ENCODE results near the gene TAS2R5.
"Not testable (repeated sequence)": the region's sequence is repeated elsewhere in the genome, so short reads cannot be mapped to it uniquely, and the experiment has no call there.

The TAS2R5 gene

GRCh38 chr7:141789917-141790316, at the start of gene TAS2R5:
Gene TAS2R5, plus strand, starts transcription at chr7:141790217. Its CDS starts 145 bp downstream, at chr7:141790362.
- DNase-seq (ENCODE audit: low read depth, low spot score): no peak

- no peak for DNase-seq (ENCODE audit: low read depth, low spot score)
These were observed 47.8 kb upstream of the TAS2R5 start for GRCh38 chr7:141742229-141742628.

- no peak for DNase-seq (ENCODE audit: low read depth, low spot score)
These were observed 45.9 kb upstream of the TAS2R5 start for GRCh38 chr7:141744131-141744530.

- no peak for DNase-seq (ENCODE audit: low read depth, low spot score)
These were observed 41.6 kb upstream of the TAS2R5 start for GRCh38 chr7:141748396-141748795.

- not testable (repeated sequence) for DNase-seq (ENCODE audit: low read depth, low spot score)
These were observed 38.1 kb upstream of the TAS2R5 start for GRCh38 chr7:141751904-141752303.

- DNase-seq (ENCODE audit: low read depth, low spot score): no peak
These were observed 37.4 kb upstream of the TAS2R5 start for GRCh38 chr7:141752634-141753033.

- no peak for DNase-seq (ENCODE audit: low read depth, low spot score)
These were observed 35.1 kb upstream of the TAS2R5 start for GRCh38 chr7:141754939-141755338.

- DNase-seq (ENCODE audit: low read depth, low spot score): no peak
These were observed 26.2 kb upstream of the TAS2R5 start, which contains the start of gene TAS2R3 for GRCh38 chr7:141763797-141764196. Gene TAS2R3, plus strand, starts transcription at chr7:141764097. Its CDS starts 62 bp downstream, at chr7:141764159.

GRCh38 chr7:141770083-141770583, 19.9 kb upstream of the TAS2R5 start:
- not testable (repeated sequence) for DNase-seq (ENCODE audit: low read depth, low spot score)

- no peak for DNase-seq (ENCODE audit: low read depth, low spot score)
These were observed 13.6 kb upstream of the TAS2R5 start, which contains the start of gene TAS2R4 for GRCh38 chr7:141776374-141776773. Gene TAS2R4, plus strand, starts transcription at chr7:141776674. Its CDS starts 1,815 bp downstream, at chr7:141778489.

GRCh38 chr7:141785706-141786552, 4.1 kb upstream of the TAS2R5 start:
- DNase-seq (ENCODE audit: low read depth, low spot score): no peak

GRCh38 chr7:141788296-141788695, 1.7 kb upstream of the TAS2R5 start:
- no peak for DNase-seq (ENCODE audit: low read depth, low spot score)

- no peak for DNase-seq (ENCODE audit: low read depth, low spot score)
These were observed 2.5 kb downstream of the TAS2R5 start for GRCh38 chr7:141792526-141792925.

- no peak for DNase-seq (ENCODE audit: low read depth, low spot score)
These were observed 30.1 kb downstream of the TAS2R5 start for GRCh38 chr7:141820067-141820466.

- not testable (repeated sequence) for DNase-seq (ENCODE audit: low read depth, low spot score)
These were observed 32.4 kb downstream of the TAS2R5 start for GRCh38 chr7:141822432-141822831.

- no peak for DNase-seq (ENCODE audit: low read depth, low spot score)
These were observed 47.7 kb downstream of the TAS2R5 start for GRCh38 chr7:141837683-141838082.

GRCh38 chr7:141838581-141838980, 48.6 kb downstream of the TAS2R5 start:
- DNase-seq (ENCODE audit: low read depth, low spot score): no peak

- no peak for DNase-seq (ENCODE audit: low read depth, low spot score)
These were observed 49.2 kb downstream of the TAS2R5 start for GRCh38 chr7:141839256-141839655.

GRCh38 chr7:141840708-141841107, 50.7 kb downstream of the TAS2R5 start:
- DNase-seq (ENCODE audit: low read depth, low spot score): no peak

Measured in activated CD4-positive, CD25-positive, alpha-beta regulatory T cell treated with anti-CD3 and anti-CD28 coated beads, Interleukin-2, amount 50 U/mL, for 16 hours (primary cell).